Activated CD8-positive, alpha-beta T cell treated with anti-CD3 and anti-CD28 coated beads for 36 hours (primary cell): ENCODE data around the gene HOXB2. TPM values are rescaled to one million over a fixed set of nuclear protein-coding genes. Genes with fewer than 3 reads are reported as not detected.

Source experiments
- ATAC-seq: fragments of 200-7000 bp; cut with Tn5 transposase; one replicate; pipeline ENCODE4 v1.10.0; 2021; ENCODE audit warnings: mild to moderate bottlenecking, moderate library complexity
- CTCF ChIA-PET: fragments of 350-600 bp; sonication (Branson Sonifier 250); formaldehyde crosslinking; loops from one replicate; lab custom pipeline; 2021; ENCODE audit warnings: antibody characterized with exemption; lab: Charles Lee
- POLR2A ChIA-PET: fragments of 350-600 bp; sonication (Branson Sonifier 250); formaldehyde crosslinking; loops from one replicate; lab custom pipeline; 2021; ENCODE audit warnings: antibody characterized with exemption; lab: Charles Lee
- DNase-seq: peaks from one replicate; pipeline ENCODE4 v3.0.0-alpha.2; 2020
- H3K27ac Mint-ChIP-seq: one replicate; pipeline ENCODE4 v1.8.0; 2021; ENCODE audit warnings: mild to moderate bottlenecking, mixed read lengths
- H3K27me3 Mint-ChIP-seq: one replicate; pipeline ENCODE4 v1.8.0; 2021; ENCODE audit warnings: mixed read lengths
- H3K36me3 Mint-ChIP-seq: one replicate; pipeline ENCODE4 v1.8.0; 2021; ENCODE audit warnings: low read depth, mixed read lengths
- H3K4me1 Mint-ChIP-seq: one replicate; pipeline ENCODE4 v1.8.0; 2021; ENCODE audit warnings: low read depth, mixed read lengths
- H3K4me3 Mint-ChIP-seq: one replicate; pipeline ENCODE4 v1.8.0; 2021; ENCODE audit warnings: mild to moderate bottlenecking, moderate library complexity, mixed read lengths
- H3K9me3 Mint-ChIP-seq: one replicate; pipeline ENCODE4 v1.8.0; 2021; ENCODE audit warnings: mixed read lengths
- CTCF ChIP-seq: fragments of 200-600 bp; IDR thresholded peaks from one replicate; pipeline ENCODE4 v1.8.0; 2022; ENCODE audit warnings: antibody characterized with exemption, mild to moderate bottlenecking
- intact Hi-C: fragments of 100-400 bp; cut with micrococcal nuclease; formaldehyde crosslinking; loops from one replicate; pipeline ENCODE4 v1.10.0; 2022
- total RNA-seq, 2 experiments: library from RNA; stranded (reverse); gene quantifications; one replicate each; pipeline ENCODE4 v1.2.3, GENCODE V29; 2021

Gene HOXB2
- total RNA-seq, 2 experiments from 2014 or later, result 12.6 to 13.0 TPM

GRCh38 chr17:48528153-48528935 lies 16.6 kb downstream of the HOXB2 start:
- Mint-ChIP-seq H3K36me3 (no peaks in the 10 kb centered on the region), H3K4me1 (peaks cover 11% of the 10 kb centered on the region), H3K27me3 (peaks cover 25% of the 10 kb centered on the region), H3K9me3 (no peaks in the 10 kb centered on the region), H3K27ac (no peak overlapping the region), H3K4me3 (no peak overlapping the region)
- no peak for TF ChIP-seq CTCF
- DNase-seq (no peak), ATAC-seq (no peak)
- ChIA-PET POLR2A (no interaction called here), CTCF (interaction anchor here (1.4 to 1.5 kb wide), 2 partner anchors 9 to 65 kb away, joined by 3 read pairs; no protein-coding TSS in a partner anchor)
- intact Hi-C loops, result no loop called here

GRCh38 chr17:48527547-48527932 lies 17.4 kb downstream of the HOXB2 start:
- Mint-ChIP-seq H3K27me3 (peaks cover 27% of the 10 kb centered on the region), H3K9me3 (no peaks in the 10 kb centered on the region), H3K4me1 (peaks cover 11% of the 10 kb centered on the region), H3K27ac (no peak overlapping the region), H3K36me3 (no peaks in the 10 kb centered on the region), H3K4me3 (no peak overlapping the region)
- TF ChIP-seq CTCF, result no peak
- ATAC-seq, result no peak
- intact Hi-C loops, result no loop called here
- CTCF ChIA-PET, result interaction anchor here (1.4 to 1.5 kb wide), 2 partner anchors 8 to 65 kb away, joined by 3 read pairs; no protein-coding TSS in a partner anchor
- POLR2A ChIA-PET, result interaction anchor here (0.6 kb wide), 1 partner anchor 126 kb away, joined by 3 read pairs; no protein-coding TSS in a partner anchor
- DNase-seq, result no peak

GRCh38 chr17:48526608-48527546 lies 18.0 kb downstream of the HOXB2 start:
- POLR2A ChIA-PET, result interaction anchor here (0.6 to 0.8 kb wide), 3 partner anchors 16 to 125 kb away, joined by 3 read pairs; no protein-coding TSS in a partner anchor
- intact Hi-C loops, result no loop called here
- DNase-seq (peak; percentile 38), ATAC-seq (peak; percentile 37)
- CTCF ChIA-PET, result no interaction called here
- no peak overlapping the region for H3K4me3 Mint-ChIP-seq
- TF ChIP-seq CTCF, result no peak
- no peaks in the 10 kb centered on the region for H3K36me3 Mint-ChIP-seq
- no peak overlapping the region for H3K27ac Mint-ChIP-seq
- peaks cover 29% of the 10 kb centered on the region for H3K27me3 Mint-ChIP-seq
- H3K4me1 Mint-ChIP-seq, result peaks cover 11% of the 10 kb centered on the region
- no peaks in the 10 kb centered on the region for H3K9me3 Mint-ChIP-seq

- CTCF ChIA-PET, result interaction anchor here (1.0 to 4.0 kb wide), 6 partner anchors 9 to 91 kb away, joined by 3 to 12 read pairs (median 4); partner anchors contain the start of gene HOXB8
Observed at GRCh38 chr17:48523010-48523409, 21.9 kb downstream of the HOXB2 start.

More at GRCh38 chr17:48523010-48523409, 21.9 kb downstream of the HOXB2 start:
- Mint-ChIP-seq H3K27me3 (peaks cover 39% of the 10 kb centered on the region), H3K4me1 (peaks cover 10% of the 10 kb centered on the region), H3K4me3 (no peak overlapping the region), H3K9me3 (no peaks in the 10 kb centered on the region), H3K36me3 (no peaks in the 10 kb centered on the region), H3K27ac (no peak overlapping the region)
- DNase-seq (no peak), ATAC-seq (no peak)
- TF ChIP-seq CTCF, result no peak
- intact Hi-C loops, result no loop called here
- POLR2A ChIA-PET, result interaction anchor here (1.5 kb wide), 1 partner anchor 54 kb away, joined by 3 read pairs; no protein-coding TSS in a partner anchor
